GM19193 (cell line): Measurements from ENCODE around the gene LUZP1.

Experiments used
- POLR2A ChIP-seq: IDR thresholded peaks from 4 replicates; pipeline ENCODE4 v1.6.1; 2011; ENCODE audit not compliant: insufficient read depth, insufficient read length; ENCODE audit errors: extremely low read depth

Gene LUZP1

GRCh38 chr1:23168445-23169194 is at the start of gene LUZP1:
Gene LUZP1, minus strand, starts transcription at chr1:23168856.
- peak; percentile 87 for TF ChIP-seq POLR2A

- TF ChIP-seq POLR2A: no peak
Measured at GRCh38 chr1:23217421-23218115, 48.9 kb upstream of the LUZP1 start, which contains the start of gene HTR1D. Gene HTR1D, minus strand, starts transcription at chr1:23217502. Its CDS starts 23,283 bp downstream, at chr1:23194219.

GRCh38 chr1:23216771-23217420 is 48.2 kb upstream of the LUZP1 start:
- no peak for TF ChIP-seq POLR2A

- no peak for TF ChIP-seq POLR2A
Measured at GRCh38 chr1:23215751-23216449, 47.2 kb upstream of the LUZP1 start.

GRCh38 chr1:23215291-23215690 is 46.6 kb upstream of the LUZP1 start:
- no peak for TF ChIP-seq POLR2A

- no peak for TF ChIP-seq POLR2A
Measured at GRCh38 chr1:23214640-23215039, 46.0 kb upstream of the LUZP1 start.

- TF ChIP-seq POLR2A: no peak
Measured at GRCh38 chr1:23211955-23212354, 43.3 kb upstream of the LUZP1 start.

- no peak for TF ChIP-seq POLR2A
Measured at GRCh38 chr1:23210963-23211362, 42.3 kb upstream of the LUZP1 start.

- no peak for TF ChIP-seq POLR2A
Measured at GRCh38 chr1:23210351-23210785, 41.7 kb upstream of the LUZP1 start.

- TF ChIP-seq POLR2A: no peak
Measured at GRCh38 chr1:23209770-23210169, 41.1 kb upstream of the LUZP1 start.

- no peak for TF ChIP-seq POLR2A
Measured at GRCh38 chr1:23208527-23208926, 39.9 kb upstream of the LUZP1 start.

GRCh38 chr1:23202263-23202749 is 33.6 kb upstream of the LUZP1 start:
- no peak for TF ChIP-seq POLR2A

- TF ChIP-seq POLR2A: no peak
Measured at GRCh38 chr1:23200883-23201282, 32.2 kb upstream of the LUZP1 start.

GRCh38 chr1:23198373-23198772 is 29.7 kb upstream of the LUZP1 start:
- no peak for TF ChIP-seq POLR2A
